T-helper 17 cell (primary cell): ENCODE measurements around the gene PLBD2. TPM values are rescaled to one million over a fixed set of nuclear protein-coding genes. Genes with fewer than 3 reads are reported as not detected.

Source experiments
- ATAC-seq: fragments of 150-1000 bp; cut with Tn5 transposase; 2 replicates; pipeline ENCODE4 v1.10.0; 2021; ENCODE audit warnings: mild to moderate bottlenecking, moderate library complexity
- DNase-seq, 3 donors: peaks; one replicate each; pipeline versions ENCODE4 v3.0.0 to v3.0.0-alpha.2; 2020 to 2021
- H3K9me3 ChIP-seq: one replicate; pipeline ENCODE4 v1.7.0; 2013; ENCODE audit warnings: low read length, mild to moderate bottlenecking; ENCODE audit not compliant: control insufficient read depth, poor library complexity, severe bottlenecking
- H3K27ac Mint-ChIP-seq: one replicate; pipeline ENCODE4 v1.8.0; 2022; ENCODE audit warnings: mild to moderate bottlenecking, moderate library complexity, mixed read lengths
- H3K27me3 Mint-ChIP-seq: one replicate; pipeline ENCODE4 v1.8.0; 2022; ENCODE audit warnings: mixed read lengths
- H3K36me3 Mint-ChIP-seq: one replicate; pipeline ENCODE4 v1.8.0; 2022; ENCODE audit warnings: low read depth, mixed read lengths
- H3K4me1 Mint-ChIP-seq: one replicate; pipeline ENCODE4 v1.8.0; 2022; ENCODE audit warnings: mild to moderate bottlenecking, mixed read lengths
- H3K4me3 Mint-ChIP-seq: one replicate; pipeline ENCODE4 v1.8.0; 2022; ENCODE audit warnings: mild to moderate bottlenecking, moderate library complexity, mixed read lengths
- total RNA-seq, 4 donors: library from RNA in 2 of 4; stranded (reverse) in 2 of 4; gene quantifications; one replicate each; pipeline ENCODE4 v1.2.3 and lab custom pipeline; 2022 to 2026

The PLBD2 gene
- total RNA-seq, 2 donors from 2014 or later, result 14.0 to 19.0 TPM

- Mint-ChIP-seq H3K27ac (no peak overlapping the region), H3K4me1 (no peaks in the 10 kb centered on the region), H3K36me3 (peaks cover 2% of the 10 kb centered on the region), H3K27me3 (peaks cover 51% of the 10 kb centered on the region), H3K4me3 (no peak overlapping the region)
- ATAC-seq (no peak), DNase-seq (no peak)
- no peaks in the 10 kb centered on the region for H3K9me3 ChIP-seq
These were observed 56.2 kb downstream of the PLBD2 start for GRCh38 chr12:113414519-113415038.

GRCh38 chr12:113416091-113416754 is 57.8 kb downstream of the PLBD2 start:
- peaks cover 39% of the 10 kb centered on the region for H3K27me3 Mint-ChIP-seq
- H3K9me3 ChIP-seq, result no peaks in the 10 kb centered on the region
- H3K4me3 Mint-ChIP-seq, result no peak overlapping the region
- peaks cover 2% of the 10 kb centered on the region for H3K36me3 Mint-ChIP-seq
- H3K27ac Mint-ChIP-seq, result no peak overlapping the region
- DNase-seq (no peak), ATAC-seq (peak; percentile 36)
- no peaks in the 10 kb centered on the region for H3K4me1 Mint-ChIP-seq

GRCh38 chr12:113418213-113418879 is 60.0 kb downstream of the PLBD2 start:
- Mint-ChIP-seq H3K4me1 (peaks cover 5% of the 10 kb centered on the region), H3K4me3 (no peak overlapping the region), H3K36me3 (peaks cover 2% of the 10 kb centered on the region), H3K27ac (no peak overlapping the region), H3K27me3 (peaks cover 39% of the 10 kb centered on the region)
- ATAC-seq (no peak), DNase-seq (no peak)
- H3K9me3 ChIP-seq, result no peaks in the 10 kb centered on the region

- peaks cover 25% of the 10 kb centered on the region for H3K27me3 Mint-ChIP-seq
- peaks cover 8% of the 10 kb centered on the region for H3K4me1 Mint-ChIP-seq
These were observed 62.7 kb downstream of the PLBD2 start for GRCh38 chr12:113420996-113421595.

GRCh38 chr12:113422030-113422885 is 63.9 kb downstream of the PLBD2 start, which contains the start of gene SDSL:
Gene SDSL (plus strand): TSS chr12:113422380. CDS start chr12:113427983, 5,603 bp downstream.
- no peaks in the 10 kb centered on the region for H3K9me3 ChIP-seq

More at GRCh38 chr12:113420996-113421595, 62.7 kb downstream of the PLBD2 start:
- Mint-ChIP-seq H3K4me3 (no peak overlapping the region), H3K27ac (no peak overlapping the region), H3K36me3 (no peaks in the 10 kb centered on the region)
- no peaks in the 10 kb centered on the region for H3K9me3 ChIP-seq
- ATAC-seq (no peak), DNase-seq (no peak)

GRCh38 chr12:113422886-113423669 is 64.7 kb downstream of the PLBD2 start:
- Mint-ChIP-seq H3K27me3 (peaks cover 25% of the 10 kb centered on the region), H3K4me1 (peaks cover 8% of the 10 kb centered on the region), H3K36me3 (no peaks in the 10 kb centered on the region), H3K27ac (no peak overlapping the region), H3K4me3 (no peak overlapping the region)
- DNase-seq (no peak), ATAC-seq (no peak)
- no peaks in the 10 kb centered on the region for H3K9me3 ChIP-seq

More at GRCh38 chr12:113422030-113422885, 63.9 kb downstream of the PLBD2 start, which contains the start of gene SDSL:
- Mint-ChIP-seq H3K4me1 (peaks cover 8% of the 10 kb centered on the region), H3K27ac (no peak within 1 kb of the TSS), H3K27me3 (peaks cover 23% of the 10 kb centered on the region), H3K36me3 (no peaks in the 10 kb centered on the region), H3K4me3 (no peak within 1 kb of the TSS)
- peak; percentile 72 for ATAC-seq
- DNase-seq, result no peak

- no peaks in the 10 kb centered on the region for H3K36me3 Mint-ChIP-seq
- no peak for DNase-seq
- no peak for ATAC-seq
- no peak overlapping the region for H3K4me3 Mint-ChIP-seq
- H3K4me1 Mint-ChIP-seq, result peaks cover 8% of the 10 kb centered on the region
- peak overlapping the region; percentile 60 for H3K27ac Mint-ChIP-seq
- no peaks in the 10 kb centered on the region for H3K9me3 ChIP-seq
- peaks cover 22% of the 10 kb centered on the region for H3K27me3 Mint-ChIP-seq
These were observed 66.1 kb downstream of the PLBD2 start for GRCh38 chr12:113424456-113424855.

GRCh38 chr12:113424915-113425823 is 66.8 kb downstream of the PLBD2 start:
- ATAC-seq (peak; percentile 36), DNase-seq (peak; percentile 22 to 31 (median 27))
- peaks cover 8% of the 10 kb centered on the region for H3K4me1 Mint-ChIP-seq
- no peak overlapping the region for H3K4me3 Mint-ChIP-seq
- H3K27me3 Mint-ChIP-seq, result peaks cover 22% of the 10 kb centered on the region
- peaks cover 2% of the 10 kb centered on the region for H3K36me3 Mint-ChIP-seq
- H3K9me3 ChIP-seq, result no peaks in the 10 kb centered on the region
- H3K27ac Mint-ChIP-seq, result no peak overlapping the region

- H3K27ac Mint-ChIP-seq, result no peak overlapping the region
- H3K4me3 Mint-ChIP-seq, result no peak overlapping the region
- peaks cover 27% of the 10 kb centered on the region for H3K27me3 Mint-ChIP-seq
- DNase-seq (no peak), ATAC-seq (no peak)
- H3K36me3 Mint-ChIP-seq, result peaks cover 2% of the 10 kb centered on the region
- no peaks in the 10 kb centered on the region for H3K9me3 ChIP-seq
- H3K4me1 Mint-ChIP-seq, result peaks cover 8% of the 10 kb centered on the region
These were observed 67.6 kb downstream of the PLBD2 start for GRCh38 chr12:113425960-113426453.

- H3K9me3 ChIP-seq, result no peaks in the 10 kb centered on the region
- Mint-ChIP-seq H3K4me3 (no peak overlapping the region), H3K27ac (no peak overlapping the region), H3K4me1 (peaks cover 6% of the 10 kb centered on the region), H3K36me3 (peaks cover 2% of the 10 kb centered on the region), H3K27me3 (peaks cover 31% of the 10 kb centered on the region)
- DNase-seq (no peak), ATAC-seq (no peak)
These were observed 69.5 kb downstream of the PLBD2 start for GRCh38 chr12:113427882-113428281.

GRCh38 chr12:113428482-113428881 is 70.1 kb downstream of the PLBD2 start:
- Mint-ChIP-seq H3K4me3 (no peak overlapping the region), H3K27ac (no peak overlapping the region), H3K4me1 (peaks cover 6% of the 10 kb centered on the region), H3K36me3 (peaks cover 2% of the 10 kb centered on the region), H3K27me3 (peaks cover 36% of the 10 kb centered on the region)
- DNase-seq, result no peak
- ATAC-seq, result no peak
- H3K9me3 ChIP-seq, result no peaks in the 10 kb centered on the region
